Muscle layer of colon (tissue), 2 donors: ENCODE data around the gene LSM4.
"Not testable (repeated sequence)": the region's sequence is repeated elsewhere in the genome, so short reads cannot be mapped to it uniquely, and the experiment has no call there.

Source experiments
- H3K27ac ChIP-seq: one replicate; pipeline ENCODE4 v1.7.0; 2013; ENCODE audit warnings: low read depth, mild to moderate bottlenecking, low read length, moderate library complexity
- H3K27me3 ChIP-seq, 2 donors: one replicate each; pipeline ENCODE4 v1.7.0; 2013; ENCODE audit warnings: low read length in 2 of 2, mild to moderate bottlenecking in 2 of 2; ENCODE audit not compliant: insufficient read depth in 2 of 2, control insufficient read depth in 1 of 2
- H3K36me3 ChIP-seq: one replicate; pipeline ENCODE4 v1.7.0; 2013; ENCODE audit warnings: mild to moderate bottlenecking, low read length; ENCODE audit not compliant: insufficient read depth
- H3K4me1 ChIP-seq: one replicate; pipeline ENCODE4 v1.7.0; 2013; ENCODE audit warnings: mild to moderate bottlenecking, low read length; ENCODE audit not compliant: insufficient read depth
- H3K4me3 ChIP-seq, 2 donors: one replicate each; pipeline ENCODE4 v1.7.0; 2013; ENCODE audit warnings: low read length in 2 of 2, low read depth in 1 of 2, mild to moderate bottlenecking in 1 of 2, moderate library complexity in 1 of 2
- H3K9ac ChIP-seq: one replicate; pipeline ENCODE4 v1.7.0; 2013; ENCODE audit warnings: low read length
- H3K9me3 ChIP-seq: one replicate; pipeline ENCODE4 v1.7.0; 2013; ENCODE audit warnings: mild to moderate bottlenecking, low read length
- donor health status: abdominal sarcoma.
- donor health status: Adenocarcinoma of cecum.

Gene LSM4

GRCh38 chr19:18353378-18354005 lies 30.6 kb upstream of the LSM4 start:
- no peaks in the 10 kb centered on the region for H3K4me1 ChIP-seq
- H3K36me3 ChIP-seq: peaks cover 16% of the 10 kb centered on the region
- no peak overlapping the region for H3K4me3 ChIP-seq
- H3K9ac ChIP-seq: no peak overlapping the region
- no peaks in the 10 kb centered on the region for H3K9me3 ChIP-seq
- no peak overlapping the region for H3K27ac ChIP-seq
- no peaks in the 10 kb centered on the region for H3K27me3 ChIP-seq

GRCh38 chr19:18351544-18351943 lies 28.7 kb upstream of the LSM4 start:
- Histone ChIP-seq H3K4me3 (no peak overlapping the region), H3K36me3 (peaks cover under 1% of the 10 kb centered on the region)

GRCh38 chr19:18350490-18350889 lies 27.6 kb upstream of the LSM4 start:
- no peaks in the 10 kb centered on the region for H3K27me3 ChIP-seq
- no peaks in the 10 kb centered on the region for H3K4me1 ChIP-seq
- no peak overlapping the region for H3K27ac ChIP-seq
- H3K36me3 ChIP-seq: no peaks in the 10 kb centered on the region
- H3K9me3 ChIP-seq: no peaks in the 10 kb centered on the region
- no peak overlapping the region for H3K4me3 ChIP-seq
- no peak overlapping the region for H3K9ac ChIP-seq

More at GRCh38 chr19:18351544-18351943, 28.7 kb upstream of the LSM4 start:
- Histone ChIP-seq H3K27me3 (no peaks in the 10 kb centered on the region), H3K9ac (no peak overlapping the region), H3K9me3 (no peaks in the 10 kb centered on the region), H3K27ac (no peak overlapping the region), H3K4me1 (no peaks in the 10 kb centered on the region)

- no peaks in the 10 kb centered on the region for H3K4me1 ChIP-seq
- H3K27me3 ChIP-seq: no peaks in the 10 kb centered on the region
- H3K4me3 ChIP-seq: no peak overlapping the region
- no peaks in the 10 kb centered on the region for H3K36me3 ChIP-seq
- no peak overlapping the region for H3K27ac ChIP-seq
- H3K9me3 ChIP-seq: no peaks in the 10 kb centered on the region
- no peak overlapping the region for H3K9ac ChIP-seq
These were observed 26.8 kb upstream of the LSM4 start for GRCh38 chr19:18349524-18350128.

- H3K27ac ChIP-seq, H3K9ac ChIP-seq, H3K4me1 ChIP-seq, H3K36me3 ChIP-seq, H3K27me3 ChIP-seq, H3K9me3 ChIP-seq, H3K4me3 ChIP-seq: not testable (repeated sequence)
These were observed 26.0 kb upstream of the LSM4 start for GRCh38 chr19:18348818-18349339.

- Histone ChIP-seq H3K27ac (no peak overlapping the region), H3K4me3 (no peak overlapping the region), H3K9me3 (no peaks in the 10 kb centered on the region), H3K36me3 (no peaks in the 10 kb centered on the region), H3K27me3 (no peaks in the 10 kb centered on the region), H3K4me1 (no peaks in the 10 kb centered on the region), H3K9ac (no peak overlapping the region)
These were observed 25.3 kb upstream of the LSM4 start for GRCh38 chr19:18348171-18348570.

GRCh38 chr19:18346091-18346490 lies 23.2 kb upstream of the LSM4 start:
- Histone ChIP-seq H3K4me3 (no peak overlapping the region), H3K4me1 (peaks cover 6% of the 10 kb centered on the region), H3K9me3 (no peaks in the 10 kb centered on the region), H3K27me3 (no peaks in the 10 kb centered on the region), H3K27ac (no peak overlapping the region), H3K36me3 (no peaks in the 10 kb centered on the region), H3K9ac (no peak overlapping the region)

- Histone ChIP-seq H3K27me3 (no peaks in the 10 kb centered on the region), H3K9me3 (no peaks in the 10 kb centered on the region), H3K36me3 (no peaks in the 10 kb centered on the region), H3K27ac (no peak overlapping the region), H3K4me3 (no peak overlapping the region), H3K4me1 (peaks cover 7% of the 10 kb centered on the region), H3K9ac (no peak overlapping the region)
These were observed 22.4 kb upstream of the LSM4 start for GRCh38 chr19:18345296-18345695.

GRCh38 chr19:18344582-18344950 lies 21.7 kb upstream of the LSM4 start:
- Histone ChIP-seq H3K9ac (no peak overlapping the region), H3K4me1 (peaks cover 13% of the 10 kb centered on the region), H3K27ac (no peak overlapping the region), H3K36me3 (no peaks in the 10 kb centered on the region), H3K27me3 (no peaks in the 10 kb centered on the region), H3K4me3 (no peak overlapping the region), H3K9me3 (no peaks in the 10 kb centered on the region)

- Histone ChIP-seq H3K36me3 (no peaks in the 10 kb centered on the region), H3K4me1 (peaks cover 13% of the 10 kb centered on the region), H3K27me3 (no peaks in the 10 kb centered on the region), H3K27ac (no peak overlapping the region), H3K9ac (no peak overlapping the region), H3K4me3 (no peak overlapping the region), H3K9me3 (no peaks in the 10 kb centered on the region)
These were observed 19.3 kb upstream of the LSM4 start for GRCh38 chr19:18342090-18342632.

- no peaks in the 10 kb centered on the region for H3K9me3 ChIP-seq
- H3K4me1 ChIP-seq: peaks cover 13% of the 10 kb centered on the region
- H3K27ac ChIP-seq: peak overlapping the region; percentile 80
- no peaks in the 10 kb centered on the region for H3K27me3 ChIP-seq
- H3K9ac ChIP-seq: peak overlapping the region; percentile 20
- peak overlapping the region; percentile 77 to 78 for H3K4me3 ChIP-seq
- no peaks in the 10 kb centered on the region for H3K36me3 ChIP-seq
These were observed 18.4 kb upstream of the LSM4 start for GRCh38 chr19:18340990-18341868.
